Activated T-helper 17 cell treated with anti-CD3 and anti-CD28 coated beads, Interleukin-2, amount 50 U/mL, for 72 hours (primary cell): ENCODE measurements around the gene ST7. TPM values are rescaled to one million over a fixed set of nuclear protein-coding genes. Genes with fewer than 3 reads are reported as not detected.

Source experiments
- ATAC-seq: fragments of 150-1000 bp; cut with Tn5 transposase; replicated peaks from 2 replicates; pipeline ENCODE4 v1.10.0; 2021; ENCODE audit warnings: mild to moderate bottlenecking, moderate library complexity
- H3K27ac Mint-ChIP-seq: one replicate; pipeline ENCODE4 v1.8.0; 2022; ENCODE audit warnings: mixed read lengths
- H3K27me3 Mint-ChIP-seq: one replicate; pipeline ENCODE4 v1.8.0; 2022; ENCODE audit warnings: mixed read lengths
- H3K36me3 Mint-ChIP-seq: one replicate; pipeline ENCODE4 v1.8.0; 2022; ENCODE audit warnings: low read depth, mild to moderate bottlenecking, mixed read lengths
- H3K4me1 Mint-ChIP-seq: one replicate; pipeline ENCODE4 v1.8.0; 2022; ENCODE audit warnings: mixed read lengths
- H3K4me3 Mint-ChIP-seq: one replicate; pipeline ENCODE4 v1.8.0; 2022; ENCODE audit warnings: mild to moderate bottlenecking, mixed read lengths
- H3K9me3 Mint-ChIP-seq: one replicate; pipeline ENCODE4 v1.8.0; 2022; ENCODE audit warnings: mixed read lengths
- total RNA-seq, 2 donors: library from RNA; stranded (reverse); gene quantifications; one replicate each; pipeline ENCODE4 v1.2.3, GENCODE V29; 2022

Gene ST7
- total RNA-seq, 2 donors from 2014 or later, result 12.5 to 14.4 TPM

DNA sequence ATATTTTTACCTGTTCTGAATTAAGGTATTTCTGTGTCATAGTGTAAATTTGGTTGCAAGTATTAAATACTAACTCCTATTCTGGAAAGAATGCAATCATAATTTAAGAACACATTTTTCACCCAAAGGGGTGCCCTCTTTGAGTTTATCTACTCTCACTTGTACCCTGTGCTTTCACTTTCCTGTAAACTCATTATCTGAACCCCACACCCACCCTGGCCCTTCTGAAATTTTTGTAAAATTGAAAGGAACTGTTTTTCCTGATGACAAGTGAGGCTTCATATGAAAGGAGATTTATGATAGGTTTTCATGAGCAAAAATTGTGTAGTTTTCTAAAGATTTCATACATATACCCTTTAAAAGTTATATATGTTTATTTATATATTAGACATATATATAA is 235.1 kb downstream of the ST7 start:
- no peaks in the 10 kb centered on the region for H3K9me3 Mint-ChIP-seq
- peaks cover 6% of the 10 kb centered on the region for H3K36me3 Mint-ChIP-seq
- H3K27me3 Mint-ChIP-seq, result no peaks in the 10 kb centered on the region
- no peaks in the 10 kb centered on the region for H3K4me1 Mint-ChIP-seq
- H3K4me3 Mint-ChIP-seq, result no peak overlapping the region
- no peak for ATAC-seq
- H3K27ac Mint-ChIP-seq, result no peak overlapping the region

DNA sequence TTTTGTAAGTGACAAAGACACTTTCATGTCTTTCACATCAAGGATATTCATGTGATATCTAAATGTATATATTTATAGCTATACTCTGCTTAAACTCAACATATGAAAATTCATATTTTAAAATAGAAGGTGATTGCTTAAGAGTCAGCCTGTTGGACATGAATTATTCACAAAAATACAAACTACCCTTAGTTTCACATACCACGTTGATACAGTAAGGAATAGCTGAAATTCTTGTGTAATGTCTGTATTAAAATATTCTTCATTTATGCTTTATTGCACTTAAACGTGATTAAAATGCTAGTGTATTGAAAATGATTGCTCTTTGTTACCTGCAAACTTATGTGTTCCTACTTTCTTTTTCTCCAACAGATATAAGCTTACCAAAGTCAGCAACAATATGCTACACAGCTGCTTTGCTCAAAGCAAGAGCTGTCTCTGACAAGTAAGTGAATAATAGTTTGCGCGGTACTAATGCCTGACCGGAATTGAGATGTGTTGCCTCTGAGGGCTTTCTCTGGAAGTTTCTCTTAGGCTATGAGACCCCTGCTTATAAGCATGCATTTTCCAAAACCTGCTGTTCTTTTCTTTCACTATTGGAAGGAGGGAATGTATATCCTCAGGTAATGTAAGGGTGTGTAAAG is 235.8 kb downstream of the ST7 start:
- H3K27me3 Mint-ChIP-seq, result no peaks in the 10 kb centered on the region

DNA sequence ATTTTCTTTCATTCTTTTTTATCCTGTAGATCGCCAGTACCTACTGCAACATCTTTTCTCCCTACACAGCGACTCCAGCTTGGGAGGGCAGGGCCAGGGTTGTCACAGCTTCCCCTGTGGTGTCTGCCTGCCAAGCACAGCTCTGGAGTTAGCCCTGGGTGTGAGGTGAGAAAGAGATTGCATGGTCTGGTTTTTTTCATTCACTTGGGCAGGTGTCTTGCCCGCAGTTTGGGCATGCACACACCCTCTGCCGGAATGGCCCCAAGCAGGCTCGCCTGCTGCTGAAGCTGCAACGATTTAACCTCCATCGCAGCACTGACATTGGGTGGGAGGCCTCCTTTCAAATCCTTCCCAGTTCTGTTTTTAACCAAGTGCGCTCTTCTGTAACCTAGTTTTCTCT is 236.8 kb downstream of the ST7 start:
- Mint-ChIP-seq H3K36me3 (peaks cover 6% of the 10 kb centered on the region), H3K27ac (no peak overlapping the region), H3K27me3 (no peaks in the 10 kb centered on the region), H3K4me1 (no peaks in the 10 kb centered on the region), H3K9me3 (no peaks in the 10 kb centered on the region), H3K4me3 (no peak overlapping the region)
- ATAC-seq, result no peak

More for the DNA sequence above, 235.8 kb downstream of the ST7 start:
- peaks cover 6% of the 10 kb centered on the region for H3K36me3 Mint-ChIP-seq
- ATAC-seq, result no peak
- H3K9me3 Mint-ChIP-seq, result no peaks in the 10 kb centered on the region
- H3K27ac Mint-ChIP-seq, result no peak overlapping the region
- no peaks in the 10 kb centered on the region for H3K4me1 Mint-ChIP-seq
- H3K4me3 Mint-ChIP-seq, result no peak overlapping the region

DNA sequence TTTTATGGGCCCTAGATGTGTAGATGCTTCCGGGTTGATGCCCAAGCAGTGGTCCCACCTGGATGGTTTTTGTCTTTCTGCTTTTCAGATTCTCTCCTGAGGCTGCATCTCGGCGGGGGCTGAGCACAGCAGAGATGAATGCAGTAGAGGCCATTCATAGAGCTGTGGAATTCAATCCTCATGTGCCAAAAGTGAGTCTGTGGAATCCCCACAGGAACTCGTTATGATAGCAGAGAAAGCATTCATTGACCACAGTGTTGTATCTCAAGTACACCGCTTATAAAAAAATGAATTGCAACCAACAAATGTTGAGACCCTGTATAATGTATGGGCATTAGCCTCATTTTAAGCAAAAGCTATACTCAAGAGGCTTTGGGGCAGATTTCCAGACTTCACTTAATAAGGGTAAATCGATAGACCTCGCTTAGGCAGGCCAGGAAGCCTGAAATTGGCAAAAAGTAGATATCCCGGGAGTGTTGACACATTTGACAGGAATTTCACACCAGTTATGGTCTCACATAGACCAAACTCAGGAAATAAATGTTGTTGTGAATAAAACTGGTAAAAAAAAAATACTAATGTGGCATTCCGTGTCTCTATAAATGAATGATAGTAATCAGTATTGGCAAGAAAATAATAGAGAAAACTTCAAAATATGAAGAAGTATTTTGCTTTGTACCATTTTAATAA is 237.6 kb downstream of the ST7 start:
- no peaks in the 10 kb centered on the region for H3K27me3 Mint-ChIP-seq
- H3K36me3 Mint-ChIP-seq, result peaks cover 6% of the 10 kb centered on the region
- H3K4me3 Mint-ChIP-seq, result no peak overlapping the region
- no peaks in the 10 kb centered on the region for H3K4me1 Mint-ChIP-seq
- ATAC-seq, result no peak
- H3K9me3 Mint-ChIP-seq, result no peaks in the 10 kb centered on the region
- H3K27ac Mint-ChIP-seq, result no peak overlapping the region

DNA sequence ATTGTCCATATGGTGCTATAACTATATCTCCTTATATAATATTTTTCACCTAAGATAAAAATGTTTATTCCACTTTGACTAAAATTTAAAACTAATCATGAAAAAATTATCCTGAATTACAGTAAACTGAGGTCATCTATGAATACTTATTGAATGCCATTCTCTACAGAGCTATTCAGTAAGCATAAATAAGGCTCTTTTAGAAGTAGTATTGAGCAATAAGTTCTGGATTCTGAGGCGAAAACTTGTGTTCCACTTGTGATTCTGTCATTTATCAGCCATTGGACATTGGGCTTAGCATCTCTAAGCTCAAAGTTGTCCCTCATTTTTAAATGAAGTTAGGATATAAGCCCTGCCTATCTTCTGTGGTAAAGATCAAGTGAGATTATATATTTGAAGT is 238.8 kb downstream of the ST7 start:
- Mint-ChIP-seq H3K27me3 (no peaks in the 10 kb centered on the region), H3K4me1 (no peaks in the 10 kb centered on the region), H3K27ac (no peak overlapping the region), H3K36me3 (peaks cover 6% of the 10 kb centered on the region), H3K4me3 (no peak overlapping the region), H3K9me3 (no peaks in the 10 kb centered on the region)
- ATAC-seq, result no peak

DNA sequence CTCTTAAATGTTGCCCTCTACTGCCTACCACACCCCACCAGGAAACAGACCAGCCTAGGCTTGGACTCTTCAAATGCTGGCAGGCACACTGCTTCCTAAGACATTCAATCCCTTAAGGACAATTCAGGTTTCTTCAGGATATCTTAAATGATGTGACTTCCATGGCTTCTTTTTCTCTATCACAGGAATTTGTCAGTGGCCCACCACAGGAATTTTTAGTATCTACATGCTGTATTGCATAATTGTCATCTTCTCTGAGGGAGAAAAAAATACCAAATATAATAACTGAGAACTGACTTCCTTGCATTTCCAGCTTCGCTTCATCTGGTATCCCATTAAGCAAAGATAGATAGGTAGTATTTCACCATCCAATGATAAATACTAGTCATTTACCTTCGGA is 240.3 kb downstream of the ST7 start:
- H3K36me3 Mint-ChIP-seq, result peaks cover 6% of the 10 kb centered on the region
- no peak for ATAC-seq
- no peak overlapping the region for H3K27ac Mint-ChIP-seq
- no peaks in the 10 kb centered on the region for H3K9me3 Mint-ChIP-seq
- H3K27me3 Mint-ChIP-seq, result no peaks in the 10 kb centered on the region
- H3K4me1 Mint-ChIP-seq, result no peaks in the 10 kb centered on the region
- H3K4me3 Mint-ChIP-seq, result no peak overlapping the region

DNA sequence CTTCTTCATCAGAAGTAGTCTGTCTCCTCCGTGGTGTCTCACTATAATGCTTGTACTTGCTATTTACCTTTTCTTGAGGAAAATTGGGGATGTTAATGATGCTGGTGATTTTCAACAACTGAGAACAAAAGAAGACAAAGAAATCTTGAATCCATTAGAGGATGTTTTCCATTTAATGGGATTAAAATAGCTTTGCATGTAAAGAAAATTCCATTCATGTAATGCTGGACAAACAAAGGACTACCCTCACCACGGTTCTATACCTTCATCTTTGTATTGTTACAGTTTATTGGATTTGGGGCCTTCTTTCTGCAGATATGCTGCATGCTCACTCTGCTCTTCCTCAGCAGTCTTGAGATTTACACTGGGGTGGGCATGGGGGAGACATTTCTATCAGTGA is 241.1 kb downstream of the ST7 start:
- no peak overlapping the region for H3K27ac Mint-ChIP-seq
- peaks cover 6% of the 10 kb centered on the region for H3K36me3 Mint-ChIP-seq
- no peaks in the 10 kb centered on the region for H3K27me3 Mint-ChIP-seq
- no peaks in the 10 kb centered on the region for H3K9me3 Mint-ChIP-seq
- H3K4me1 Mint-ChIP-seq, result no peaks in the 10 kb centered on the region
- ATAC-seq, result no peak
- H3K4me3 Mint-ChIP-seq, result no peak overlapping the region

DNA sequence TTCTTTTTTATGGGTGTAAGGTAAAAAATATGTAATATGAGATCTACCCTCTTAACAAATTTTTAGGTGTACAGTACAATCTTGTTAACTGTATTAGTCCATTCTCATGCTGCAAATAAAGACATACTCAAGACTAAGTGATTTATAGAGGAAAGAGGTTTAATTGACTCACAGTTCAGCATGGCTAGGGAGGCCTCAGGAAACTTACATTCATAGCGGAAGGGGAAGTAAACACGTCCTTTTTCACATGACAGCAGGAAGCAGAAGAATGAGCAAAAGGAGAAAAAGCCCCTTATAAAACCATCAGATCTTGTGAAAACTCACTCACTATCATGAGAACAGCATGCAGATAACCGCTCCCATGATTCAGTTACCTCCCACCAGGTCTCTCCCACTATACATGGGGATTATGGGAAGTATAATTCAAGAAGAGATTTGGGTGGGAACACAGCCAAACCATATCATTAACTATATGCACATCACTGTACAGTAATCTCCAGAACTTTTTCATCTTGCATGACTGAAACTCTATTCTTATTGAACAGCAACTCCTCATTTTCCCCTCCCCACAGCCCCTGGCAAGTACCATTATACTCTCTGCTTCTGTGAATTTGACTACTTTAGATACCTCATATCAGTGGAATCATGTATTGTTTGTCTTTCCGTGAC is 242.2 kb downstream of the ST7 start:
- ATAC-seq, result no peak

DNA sequence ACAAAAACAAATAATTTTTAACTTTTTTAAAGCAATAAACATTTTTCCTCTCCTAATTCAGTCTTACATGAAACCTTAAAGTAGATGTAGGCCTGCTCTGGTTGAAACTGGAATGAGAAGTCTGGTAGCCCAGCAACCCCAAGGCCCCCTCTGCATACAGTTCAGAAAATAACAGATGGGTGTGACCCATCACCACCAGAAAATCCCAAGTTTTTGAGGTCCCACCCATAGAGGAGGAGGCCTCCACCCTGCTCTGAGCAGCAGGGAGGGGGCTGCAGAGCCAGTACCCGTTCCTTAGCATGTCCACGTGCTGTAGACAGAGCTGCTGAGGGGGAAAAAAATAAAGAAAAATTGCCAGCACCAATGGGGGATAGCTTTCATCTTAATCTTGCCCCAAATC is 246.8 kb downstream of the ST7 start:
- Mint-ChIP-seq H3K4me1 (no peaks in the 10 kb centered on the region), H3K9me3 (no peaks in the 10 kb centered on the region), H3K27me3 (no peaks in the 10 kb centered on the region), H3K4me3 (no peak overlapping the region), H3K36me3 (no peaks in the 10 kb centered on the region), H3K27ac (no peak overlapping the region)
- ATAC-seq, result no peak

More for the DNA sequence above, 242.2 kb downstream of the ST7 start:
- H3K36me3 Mint-ChIP-seq, result no peaks in the 10 kb centered on the region
- H3K27me3 Mint-ChIP-seq, result no peaks in the 10 kb centered on the region
- no peaks in the 10 kb centered on the region for H3K9me3 Mint-ChIP-seq
- H3K27ac Mint-ChIP-seq, result no peak overlapping the region
- no peak overlapping the region for H3K4me3 Mint-ChIP-seq
- no peaks in the 10 kb centered on the region for H3K4me1 Mint-ChIP-seq

DNA sequence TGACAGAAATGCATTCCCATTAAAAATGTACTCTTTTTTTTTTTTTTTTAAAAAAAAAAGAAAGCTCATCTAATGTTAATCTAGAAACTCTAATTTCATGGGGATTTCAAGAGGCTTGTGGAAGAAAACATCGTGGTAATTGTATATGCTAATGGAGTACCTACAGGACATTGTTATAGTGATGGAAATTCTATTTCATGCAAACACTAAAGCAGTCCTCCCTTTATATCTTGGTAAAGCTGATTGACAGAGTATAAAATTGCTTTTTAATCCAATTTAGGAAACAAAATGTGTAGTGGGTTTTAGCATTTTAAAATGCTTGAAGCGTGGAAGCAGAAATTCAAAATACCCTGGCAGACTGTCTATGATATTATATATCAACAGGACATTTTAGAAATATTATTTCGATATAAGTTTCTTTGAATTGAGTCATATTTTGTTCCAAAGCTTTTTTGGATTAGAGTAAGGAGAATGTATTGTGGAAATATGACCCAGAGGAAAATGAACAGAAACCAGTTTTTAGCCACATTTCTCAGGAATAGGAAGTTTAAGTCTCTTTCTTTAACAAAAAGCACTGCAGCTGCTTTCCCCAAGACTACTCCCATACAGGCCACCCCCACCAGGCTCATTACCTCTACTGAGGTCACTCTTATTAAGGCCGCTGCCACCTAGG is 247.6 kb downstream of the ST7 start:
- Mint-ChIP-seq H3K4me1 (no peaks in the 10 kb centered on the region), H3K9me3 (no peaks in the 10 kb centered on the region), H3K27ac (no peak overlapping the region), H3K4me3 (no peak overlapping the region), H3K36me3 (no peaks in the 10 kb centered on the region), H3K27me3 (no peaks in the 10 kb centered on the region)
- ATAC-seq, result no peak

DNA sequence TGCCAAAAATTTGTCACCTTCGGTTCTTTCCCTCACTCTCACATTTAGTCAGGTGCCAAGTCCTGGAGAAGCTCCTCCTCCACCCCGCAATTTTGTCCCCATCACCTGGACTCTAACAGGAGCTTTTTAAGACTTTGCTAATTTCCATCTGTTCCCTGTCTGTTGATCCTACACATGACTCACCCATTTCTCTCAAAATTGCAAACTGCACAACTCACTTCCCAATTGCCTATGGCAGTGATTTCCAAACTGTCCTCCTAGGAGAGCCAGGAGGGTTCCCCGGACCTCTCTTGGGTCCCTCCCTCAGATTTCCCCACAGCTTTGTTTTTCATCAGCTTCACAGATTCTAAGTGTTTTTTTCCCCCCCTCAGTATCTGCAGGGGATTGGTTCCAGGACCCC is 249.2 kb downstream of the ST7 start:
- no peaks in the 10 kb centered on the region for H3K36me3 Mint-ChIP-seq
- H3K4me3 Mint-ChIP-seq, result no peak overlapping the region
- no peak for ATAC-seq
- no peaks in the 10 kb centered on the region for H3K9me3 Mint-ChIP-seq
- H3K4me1 Mint-ChIP-seq, result no peaks in the 10 kb centered on the region
- H3K27ac Mint-ChIP-seq, result no peak overlapping the region
- H3K27me3 Mint-ChIP-seq, result no peaks in the 10 kb centered on the region

DNA sequence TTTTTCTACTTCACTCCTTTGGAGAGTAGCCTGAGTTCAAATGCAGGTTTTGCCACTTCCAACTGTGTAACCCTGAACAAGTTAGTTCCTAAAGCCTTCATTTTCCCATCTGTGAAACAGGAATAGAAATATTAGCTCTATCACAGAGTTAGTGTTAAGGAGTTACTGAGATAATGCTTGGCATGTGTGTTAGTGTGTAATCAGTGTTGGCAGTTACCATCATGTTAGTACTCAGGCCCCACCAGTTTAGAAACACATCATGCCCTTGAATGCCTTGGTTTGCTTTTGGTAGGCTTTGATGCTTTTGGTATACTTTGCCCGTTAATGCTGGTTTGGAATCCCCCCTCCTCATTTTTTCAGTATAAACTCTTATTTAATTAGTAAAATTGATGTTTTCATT is 249.9 kb downstream of the ST7 start:
- ATAC-seq, result no peak
- H3K36me3 Mint-ChIP-seq, result no peaks in the 10 kb centered on the region
- no peaks in the 10 kb centered on the region for H3K27me3 Mint-ChIP-seq
- H3K9me3 Mint-ChIP-seq, result no peaks in the 10 kb centered on the region
- H3K4me1 Mint-ChIP-seq, result no peaks in the 10 kb centered on the region
- no peak overlapping the region for H3K4me3 Mint-ChIP-seq
- H3K27ac Mint-ChIP-seq, result no peak overlapping the region

DNA sequence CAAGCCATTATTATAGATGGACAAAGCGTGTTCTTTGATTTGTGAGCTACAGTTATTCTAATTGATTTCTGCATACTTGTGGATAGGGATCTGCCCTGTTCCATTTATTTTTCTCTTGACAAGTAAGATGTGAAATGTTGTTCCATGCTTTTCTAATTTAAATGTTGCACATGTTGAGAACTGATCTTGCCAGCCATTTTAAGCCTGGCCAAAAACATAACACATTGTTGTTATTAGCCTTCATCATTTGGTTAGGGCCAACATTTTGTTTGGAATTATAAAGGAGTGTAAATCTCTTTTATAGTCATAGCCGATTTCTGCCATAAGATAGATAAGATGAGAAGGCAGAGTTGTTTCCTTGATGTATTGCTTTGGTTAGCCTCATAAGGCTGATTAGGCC is 252.6 kb downstream of the ST7 start:
- H3K27ac Mint-ChIP-seq, result no peak overlapping the region

DNA sequence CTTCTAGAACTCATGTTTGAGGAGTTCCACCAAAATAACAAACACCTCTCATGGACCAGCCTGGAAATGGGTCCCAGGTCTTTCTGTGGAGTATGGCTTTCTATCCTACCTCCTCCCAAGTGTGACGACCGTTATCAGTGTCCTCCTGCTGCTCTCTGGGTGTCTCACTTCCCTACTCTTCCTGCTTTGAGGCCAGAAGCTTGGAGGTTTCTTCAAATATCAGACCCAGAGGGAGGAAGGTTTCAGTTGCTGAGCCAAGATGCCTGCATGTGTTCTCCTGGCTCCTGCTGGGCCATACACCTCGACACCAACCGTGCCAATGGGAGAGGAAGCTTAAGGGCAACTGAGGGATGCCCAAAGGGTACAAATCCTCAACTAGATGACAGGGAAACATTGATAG is 255.0 kb downstream of the ST7 start:
- H3K4me1 Mint-ChIP-seq, result no peaks in the 10 kb centered on the region
- H3K9me3 Mint-ChIP-seq, result no peaks in the 10 kb centered on the region
- no peak overlapping the region for H3K27ac Mint-ChIP-seq
- no peak for ATAC-seq
- H3K36me3 Mint-ChIP-seq, result no peaks in the 10 kb centered on the region
- H3K27me3 Mint-ChIP-seq, result no peaks in the 10 kb centered on the region
- H3K4me3 Mint-ChIP-seq, result no peak overlapping the region

More for the DNA sequence above, 252.6 kb downstream of the ST7 start:
- H3K4me1 Mint-ChIP-seq, result no peaks in the 10 kb centered on the region
- H3K27me3 Mint-ChIP-seq, result no peaks in the 10 kb centered on the region
- ATAC-seq, result no peak
- no peaks in the 10 kb centered on the region for H3K36me3 Mint-ChIP-seq
- H3K9me3 Mint-ChIP-seq, result no peaks in the 10 kb centered on the region
- H3K4me3 Mint-ChIP-seq, result no peak overlapping the region

DNA sequence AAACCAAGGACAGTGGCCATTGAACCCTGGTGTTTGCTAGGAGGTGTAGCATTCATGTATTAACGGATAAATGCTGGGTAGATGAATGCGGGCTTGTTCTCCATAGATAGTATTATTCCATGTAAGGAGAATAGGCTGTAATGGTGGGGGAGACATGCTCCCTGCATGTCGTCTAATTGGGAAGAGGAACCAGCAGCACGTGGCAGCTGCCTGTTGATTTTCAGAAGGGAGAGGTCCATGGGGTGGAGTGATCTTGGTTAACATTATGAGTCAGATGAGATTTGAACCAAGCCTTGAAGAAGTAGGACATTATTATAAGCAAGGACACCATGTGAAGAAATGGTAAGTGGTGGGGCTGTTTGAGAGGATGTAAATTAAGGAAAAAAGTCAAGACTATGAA is 257.1 kb downstream of the ST7 start:
- no peak overlapping the region for H3K4me3 Mint-ChIP-seq
- no peaks in the 10 kb centered on the region for H3K4me1 Mint-ChIP-seq
- no peaks in the 10 kb centered on the region for H3K36me3 Mint-ChIP-seq

More for the DNA sequence above, 257.1 kb downstream of the ST7 start:
- Mint-ChIP-seq H3K27ac (no peak overlapping the region), H3K9me3 (no peaks in the 10 kb centered on the region), H3K27me3 (no peaks in the 10 kb centered on the region)
- ATAC-seq, result no peak
